K562 (cell line): ENCODE data around the gene MICAL2. TPM values are rescaled to one million over a fixed set of nuclear protein-coding genes. Genes with fewer than 3 reads are reported as not detected.
A peak's percentile ranks its signal among the peaks of the same experiment; 100 is the strongest.

Source experiments
- CHD1 ChIP-seq: fragments of 200-600 bp; sonication (generic); IDR thresholded peaks from one replicate; pipeline ENCODE4 v1.6.1; 2012; ENCODE audit warnings: mild to moderate bottlenecking, moderate library complexity, low read length, inconsistent platforms
- HSF4 ChIP-seq: fragments of 250-450 bp; sonication (Bioruptor Pico); IDR thresholded peaks from 2 replicates; pipeline ENCODE4 v2.1.2; 2022; ENCODE audit warnings: mild to moderate bottlenecking, moderate library complexity, borderline replicate concordance
- JUNB ChIP-seq: fragments of 450-650 bp; formaldehyde crosslinking; conservative IDR thresholded peaks from 2 replicates; pipeline ENCODE4 v1.4.0; 2020; ENCODE audit warnings: mild to moderate bottlenecking
- MAFF ChIP-seq: IDR thresholded peaks from 2 replicates; pipeline ENCODE4 v1.6.1; 2012; ENCODE audit warnings: low read length, improper control_type of control experiment
- MAFG ChIP-seq: fragments of 450-650 bp; conservative IDR thresholded peaks from 2 replicates; pipeline ENCODE4 v1.6.1; 2016; ENCODE audit warnings: missing genetic modification characterization, missing compliant biosample characterization
- MTF1 ChIP-seq: fragments of 250-450 bp; sonication (Bioruptor Pico); IDR thresholded peaks from 2 replicates; pipeline ENCODE4 v1.9.0; 2021; ENCODE audit warnings: moderate library complexity, mild to moderate bottlenecking, inconsistent platforms, borderline replicate concordance
- SUPT5H ChIP-seq: fragments of 450-650 bp; IDR thresholded peaks from 2 replicates; pipeline ENCODE4 v1.6.1; 2016
- TCF7L2 ChIP-seq: fragments of 150-350 bp; IDR thresholded peaks from 2 replicates; pipeline ENCODE4 v1.6.1; 2016; ENCODE audit warnings: low read depth, mild to moderate bottlenecking, low read length, moderate library complexity
- TCFL5 ChIP-seq: fragments of 250-450 bp; sonication (Bioruptor Pico); conservative IDR thresholded peaks from 2 replicates; pipeline ENCODE4 v1.6.1; 2021; ENCODE audit warnings: mild to moderate bottlenecking, moderate library complexity, matching md5 sums
- ZNF277 ChIP-seq: fragments of 250-450 bp; sonication (Bioruptor Pico); IDR thresholded peaks from 2 replicates; pipeline ENCODE4 v1.8.0; 2022; ENCODE audit warnings: inconsistent platforms, mild to moderate bottlenecking, moderate library complexity, borderline replicate concordance
- ZNF778 ChIP-seq: fragments of 450-650 bp; formaldehyde crosslinking; IDR thresholded peaks from 2 replicates; pipeline ENCODE4 v1.4.0; 2020; ENCODE audit warnings: mild to moderate bottlenecking, moderate library complexity
- polyA plus RNA-seq, 8 experiments: library from polyadenylated mRNA; depleted of rRNA in 4 of 8; stranded (reverse) in 5 of 8; unstranded in 3 of 8; fragments of >200 nt; fragmentation: Nextera tagmentation in 2 of 8; fragmentation: Illumina TruSeq in 1 of 8; extraction: Ambion mirVana in 2 of 8; extraction: Trizol in 1 of 8; gene quantifications; 2 replicates each; pipeline versions ENCODE4 v1.2.1 to v1.2.3, GENCODE V29; 2011 to 2014; ENCODE audit warnings: inconsistent platforms in 1 of 8, missing spikeins in 1 of 8
- total RNA-seq, 7 experiments: library from RNA; depleted of rRNA in 6 of 7; stranded (reverse); fragments of >200 nt in 6 of 7; fragmentation: Illumina TruSeq in 2 of 7; extraction: Trizol in 2 of 7; gene quantifications; 2 replicates each; pipeline versions ENCODE4 v1.2.1 to v1.2.3, GENCODE V29; 2011 to 2021; ENCODE audit warnings: low replicate concordance in 1 of 7
- TF ChIP-seq, protein P1 (sequence below), 2 experiments: fragments of 450-650 bp; formaldehyde crosslinking in 1 of 2; IDR thresholded peaks; 2 replicates each; pipeline versions ENCODE4 v1.4.0 to v1.6.1; 2014 to 2020; ENCODE audit warnings: mild to moderate bottlenecking in 2 of 2, borderline replicate concordance in 1 of 2, low read depth in 1 of 2

The MICAL2 gene
- total and polyA plus RNA-seq, 9 of the 15 experiments (the other 6 are each of a cell fraction or from before 2014, with no cell fraction given) = 4.7 to 64.2 (median 33.6) TPM

GRCh38 chr11:12114193-12115033 is 4.0 kb downstream of the MICAL2 start (continued):
- TF ChIP-seq ZNF277 = no peak
- no peak for TF ChIP-seq TCF7L2
- TF ChIP-seq JUNB (CRISPR knock-in tag) = no peak
- TF ChIP-seq, protein P1, sequence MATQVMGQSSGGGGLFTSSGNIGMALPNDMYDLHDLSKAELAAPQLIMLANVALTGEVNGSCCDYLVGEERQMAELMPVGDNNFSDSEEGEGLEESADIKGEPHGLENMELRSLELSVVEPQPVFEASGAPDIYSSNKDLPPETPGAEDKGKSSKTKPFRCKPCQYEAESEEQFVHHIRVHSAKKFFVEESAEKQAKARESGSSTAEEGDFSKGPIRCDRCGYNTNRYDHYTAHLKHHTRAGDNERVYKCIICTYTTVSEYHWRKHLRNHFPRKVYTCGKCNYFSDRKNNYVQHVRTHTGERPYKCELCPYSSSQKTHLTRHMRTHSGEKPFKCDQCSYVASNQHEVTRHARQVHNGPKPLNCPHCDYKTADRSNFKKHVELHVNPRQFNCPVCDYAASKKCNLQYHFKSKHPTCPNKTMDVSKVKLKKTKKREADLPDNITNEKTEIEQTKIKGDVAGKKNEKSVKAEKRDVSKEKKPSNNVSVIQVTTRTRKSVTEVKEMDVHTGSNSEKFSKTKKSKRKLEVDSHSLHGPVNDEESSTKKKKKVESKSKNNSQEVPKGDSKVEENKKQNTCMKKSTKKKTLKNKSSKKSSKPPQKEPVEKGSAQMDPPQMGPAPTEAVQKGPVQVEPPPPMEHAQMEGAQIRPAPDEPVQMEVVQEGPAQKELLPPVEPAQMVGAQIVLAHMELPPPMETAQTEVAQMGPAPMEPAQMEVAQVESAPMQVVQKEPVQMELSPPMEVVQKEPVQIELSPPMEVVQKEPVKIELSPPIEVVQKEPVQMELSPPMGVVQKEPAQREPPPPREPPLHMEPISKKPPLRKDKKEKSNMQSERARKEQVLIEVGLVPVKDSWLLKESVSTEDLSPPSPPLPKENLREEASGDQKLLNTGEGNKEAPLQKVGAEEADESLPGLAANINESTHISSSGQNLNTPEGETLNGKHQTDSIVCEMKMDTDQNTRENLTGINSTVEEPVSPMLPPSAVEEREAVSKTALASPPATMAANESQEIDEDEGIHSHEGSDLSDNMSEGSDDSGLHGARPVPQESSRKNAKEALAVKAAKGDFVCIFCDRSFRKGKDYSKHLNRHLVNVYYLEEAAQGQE (IDR thresholded peaks at IDR 0.05; ENCODE audit: borderline replicate concordance) = peak; percentile 6; the same call in 1 of the 2 replicates
- TF ChIP-seq, protein P1 (CRISPR knock-in tag; IDR thresholded peaks at IDR 0.05; ENCODE audit: low read depth) = no peak
- no peak for TF ChIP-seq MTF1
- TF ChIP-seq HSF4 (CRISPR knock-in tag) = 0 out of 2 replicates have a peak, but pooled peaks have one; percentile 24
- TF ChIP-seq ZNF778 (CRISPR knock-in tag) = no peak
- TF ChIP-seq CHD1 = no peak
- no peak for TF ChIP-seq MAFF
- TF ChIP-seq SUPT5H = no peak
- TF ChIP-seq TCFL5 (CRISPR knock-in tag) = no peak
- no peak for TF ChIP-seq MAFG (tag)
